Activated CD8-positive, alpha-beta memory T cell treated with anti-CD3 and anti-CD28 coated beads, Interleukin-2, amount 50 U/mL, for 1 hour (primary cell): Measurements from ENCODE around the gene MAPKAPK5.
"Not testable (repeated sequence)": the region's sequence is repeated elsewhere in the genome, so short reads cannot be mapped to it uniquely, and the experiment has no call there.

Experiments
- DNase-seq: peaks from one replicate; pipeline ENCODE4 v3.0.0-alpha.2; 2020; ENCODE audit errors: extremely low read depth

Gene MAPKAPK5, protein sequence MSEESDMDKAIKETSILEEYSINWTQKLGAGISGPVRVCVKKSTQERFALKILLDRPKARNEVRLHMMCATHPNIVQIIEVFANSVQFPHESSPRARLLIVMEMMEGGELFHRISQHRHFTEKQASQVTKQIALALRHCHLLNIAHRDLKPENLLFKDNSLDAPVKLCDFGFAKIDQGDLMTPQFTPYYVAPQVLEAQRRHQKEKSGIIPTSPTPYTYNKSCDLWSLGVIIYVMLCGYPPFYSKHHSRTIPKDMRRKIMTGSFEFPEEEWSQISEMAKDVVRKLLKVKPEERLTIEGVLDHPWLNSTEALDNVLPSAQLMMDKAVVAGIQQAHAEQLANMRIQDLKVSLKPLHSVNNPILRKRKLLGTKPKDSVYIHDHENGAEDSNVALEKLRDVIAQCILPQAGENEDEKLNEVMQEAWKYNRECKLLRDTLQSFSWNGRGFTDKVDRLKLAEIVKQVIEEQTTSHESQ

DNA sequence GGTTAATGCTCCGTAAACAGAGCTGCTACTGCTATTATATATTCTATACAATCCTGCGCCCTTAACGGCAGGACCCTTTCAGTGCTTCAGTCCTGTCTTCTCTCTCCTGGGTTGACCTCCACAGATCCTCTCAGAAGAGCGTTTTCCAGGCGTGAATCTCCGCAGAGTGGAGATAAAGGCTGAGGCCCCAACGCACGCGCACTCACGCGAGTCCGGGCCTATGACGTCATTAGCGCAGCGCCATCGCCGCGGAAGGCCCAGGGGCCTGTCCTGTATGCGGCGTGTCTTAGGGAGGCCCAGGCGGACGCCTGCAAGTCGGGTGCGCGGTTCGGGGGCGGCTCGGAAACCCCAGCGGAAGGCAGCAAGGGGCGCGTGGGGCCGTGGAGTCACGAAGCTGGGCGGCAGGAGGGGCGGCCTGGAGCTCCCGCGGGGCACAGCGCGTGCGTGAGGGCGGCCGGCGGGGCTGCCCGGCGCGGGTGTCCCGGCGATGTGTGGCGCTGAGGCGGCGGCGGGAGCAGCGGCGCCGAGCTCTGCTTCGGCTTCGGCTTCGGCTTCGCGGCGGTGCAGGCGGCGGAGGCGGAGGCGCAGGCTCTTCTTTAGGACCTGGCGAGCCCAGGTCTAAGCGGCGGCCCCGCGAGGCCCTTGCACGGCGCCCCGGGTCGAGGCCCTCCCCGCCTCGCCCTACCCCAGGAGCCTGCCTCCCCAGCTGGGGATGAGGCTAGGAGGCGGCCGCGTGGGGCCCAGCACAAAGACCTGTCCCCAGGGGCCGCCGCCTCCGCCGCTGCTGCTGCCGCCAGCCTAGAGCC is at the start of gene MAPKAPK5:
MAPKAPK5 (plus strand) TSS at position 479 of the 806 bp plus-strand sequence. CDS start 506 bp downstream, outside the sequence.
- peak; percentile 91 for DNase-seq

DNA sequence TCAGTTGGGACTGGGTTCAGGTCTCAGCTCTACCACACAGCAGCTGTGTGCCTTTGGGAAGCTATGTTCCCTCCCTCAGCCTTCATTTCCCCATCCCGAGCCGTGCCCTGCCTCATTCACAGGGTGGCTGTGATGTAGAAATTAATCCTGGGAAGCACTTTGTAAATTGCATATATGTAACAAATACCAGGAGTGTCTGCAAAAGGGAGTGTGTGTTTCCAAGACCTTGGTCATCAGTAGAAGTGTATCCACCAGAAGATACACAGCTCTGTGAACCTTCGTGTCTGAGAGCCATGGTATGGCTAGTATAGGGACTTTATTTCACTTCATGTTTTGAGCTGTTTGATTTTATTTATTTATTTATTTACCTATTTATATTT is 49.2 kb upstream of the MAPKAPK5 start:
- DNase-seq = no peak

DNA sequence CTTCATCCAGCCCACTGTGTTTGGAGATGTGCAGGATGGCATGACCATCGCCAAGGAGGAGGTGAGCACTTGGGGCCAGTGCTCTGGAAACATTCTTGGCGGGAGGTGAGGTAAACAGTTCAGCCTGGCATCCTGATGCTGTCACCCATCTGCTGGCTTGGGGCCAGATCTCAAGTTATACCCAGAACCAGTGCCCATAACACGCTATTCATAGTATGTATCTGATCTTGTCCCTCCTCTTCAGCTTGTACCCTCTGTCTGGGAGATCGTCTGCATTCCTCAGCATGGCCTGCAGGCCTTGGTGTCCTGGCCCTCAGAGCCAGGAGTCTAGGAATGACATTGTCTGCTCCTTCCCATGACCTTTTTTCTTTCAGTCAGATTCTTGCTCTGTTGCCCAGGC is 43.8 kb upstream of the MAPKAPK5 start:
- DNase-seq = no peak

DNA sequence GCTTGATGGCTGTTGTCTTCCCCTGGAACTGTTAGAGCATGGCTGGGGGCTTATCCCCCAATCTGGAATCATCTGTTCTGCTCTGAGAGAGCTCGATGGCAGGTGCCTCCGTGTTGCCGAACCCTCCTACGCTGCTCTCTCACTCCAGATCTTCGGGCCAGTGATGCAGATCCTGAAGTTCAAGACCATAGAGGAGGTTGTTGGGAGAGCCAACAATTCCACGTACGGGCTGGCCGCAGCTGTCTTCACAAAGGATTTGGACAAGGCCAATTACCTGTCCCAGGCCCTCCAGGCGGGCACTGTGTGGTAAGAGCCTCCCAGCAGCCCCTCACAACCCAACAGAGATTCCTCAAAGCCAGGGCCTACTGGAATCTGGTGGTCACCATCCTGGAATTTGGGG is 42.3 kb upstream of the MAPKAPK5 start:
- no peak for DNase-seq

DNA sequence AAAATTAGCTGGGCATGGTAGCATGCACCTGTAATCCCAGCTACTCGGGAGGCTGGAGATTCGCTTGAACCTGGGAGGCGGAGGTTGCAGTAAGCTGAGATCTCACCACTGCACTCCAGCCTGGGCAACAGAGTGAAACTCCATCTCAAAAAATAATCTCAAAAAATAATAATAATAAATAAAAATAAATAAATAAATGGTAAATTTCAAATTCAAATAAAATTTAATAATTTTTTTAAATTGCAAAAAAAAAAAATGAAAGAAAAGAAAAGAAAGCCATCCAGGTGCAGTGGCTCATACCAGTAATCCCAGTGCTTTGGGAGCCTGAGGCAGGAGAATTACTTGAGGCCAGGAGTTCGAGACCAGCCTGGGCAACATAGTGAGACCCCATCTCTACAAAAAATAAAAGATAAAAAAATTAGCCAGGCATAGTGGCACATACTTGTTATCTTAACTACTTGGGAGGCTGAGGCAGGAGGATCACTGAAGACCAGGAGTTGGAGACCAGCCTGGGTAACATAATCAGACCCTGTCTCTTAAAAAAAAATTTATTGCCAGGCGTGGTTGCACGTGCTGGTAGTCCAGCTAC is 38.9 kb upstream of the MAPKAPK5 start:
- no peak for DNase-seq

DNA sequence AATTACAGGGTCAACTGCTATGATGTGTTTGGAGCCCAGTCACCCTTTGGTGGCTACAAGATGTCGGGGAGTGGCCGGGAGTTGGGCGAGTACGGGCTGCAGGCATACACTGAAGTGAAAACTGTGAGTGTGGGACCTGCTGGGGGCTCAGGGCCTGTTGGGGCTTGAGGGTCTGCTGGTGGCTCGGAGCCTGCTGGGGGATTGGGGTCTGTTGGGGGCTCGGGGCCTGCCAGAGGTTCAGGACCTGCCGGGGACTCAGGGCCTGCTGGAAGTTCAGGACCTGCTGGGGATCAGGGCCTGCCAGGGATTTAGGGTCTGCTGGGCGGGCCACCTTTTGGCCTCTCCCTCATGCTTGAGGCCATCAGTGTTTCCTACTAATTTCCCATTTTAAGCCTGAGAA is 38.2 kb upstream of the MAPKAPK5 start:
- no peak for DNase-seq

DNA sequence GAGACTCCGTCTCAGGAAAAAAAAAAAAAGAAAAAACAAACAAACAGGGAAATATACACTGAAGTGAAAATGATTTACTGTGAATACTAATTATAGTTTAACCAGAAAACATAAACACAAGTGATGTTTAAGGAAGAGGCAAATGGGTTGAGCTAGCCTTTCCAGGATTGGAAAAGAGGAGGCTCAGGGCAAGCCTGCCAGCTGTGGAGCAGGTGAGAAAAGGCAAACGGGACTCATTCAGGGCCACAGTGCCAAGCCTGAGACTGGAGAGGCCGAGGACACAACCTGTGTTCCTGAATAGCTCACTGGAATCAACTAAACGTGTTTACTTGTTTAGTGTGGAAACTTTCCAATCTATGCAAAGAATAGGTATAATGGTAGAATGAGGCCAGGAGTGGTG is 35.7 kb upstream of the MAPKAPK5 start:
- no peak for DNase-seq

DNA sequence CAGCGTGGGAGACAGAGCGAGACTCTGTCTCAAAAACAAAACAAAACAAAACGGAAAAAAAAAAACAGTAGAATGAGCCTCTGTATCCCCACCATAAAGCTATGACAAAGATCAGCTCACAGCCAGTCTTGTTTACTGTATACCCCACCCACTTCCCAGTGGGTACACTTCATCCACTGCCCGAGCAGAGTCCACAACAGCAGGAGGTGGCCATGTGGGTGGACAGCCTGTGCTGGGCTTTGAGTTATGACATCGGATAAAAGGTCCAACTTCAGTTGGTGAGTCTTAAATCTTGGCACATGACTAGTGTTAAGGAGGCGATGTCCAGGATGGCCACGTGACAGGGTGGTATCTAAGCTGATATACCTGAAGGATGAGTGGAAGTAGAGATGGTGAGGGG is 34.8 kb upstream of the MAPKAPK5 start:
- DNase-seq = no peak

DNA sequence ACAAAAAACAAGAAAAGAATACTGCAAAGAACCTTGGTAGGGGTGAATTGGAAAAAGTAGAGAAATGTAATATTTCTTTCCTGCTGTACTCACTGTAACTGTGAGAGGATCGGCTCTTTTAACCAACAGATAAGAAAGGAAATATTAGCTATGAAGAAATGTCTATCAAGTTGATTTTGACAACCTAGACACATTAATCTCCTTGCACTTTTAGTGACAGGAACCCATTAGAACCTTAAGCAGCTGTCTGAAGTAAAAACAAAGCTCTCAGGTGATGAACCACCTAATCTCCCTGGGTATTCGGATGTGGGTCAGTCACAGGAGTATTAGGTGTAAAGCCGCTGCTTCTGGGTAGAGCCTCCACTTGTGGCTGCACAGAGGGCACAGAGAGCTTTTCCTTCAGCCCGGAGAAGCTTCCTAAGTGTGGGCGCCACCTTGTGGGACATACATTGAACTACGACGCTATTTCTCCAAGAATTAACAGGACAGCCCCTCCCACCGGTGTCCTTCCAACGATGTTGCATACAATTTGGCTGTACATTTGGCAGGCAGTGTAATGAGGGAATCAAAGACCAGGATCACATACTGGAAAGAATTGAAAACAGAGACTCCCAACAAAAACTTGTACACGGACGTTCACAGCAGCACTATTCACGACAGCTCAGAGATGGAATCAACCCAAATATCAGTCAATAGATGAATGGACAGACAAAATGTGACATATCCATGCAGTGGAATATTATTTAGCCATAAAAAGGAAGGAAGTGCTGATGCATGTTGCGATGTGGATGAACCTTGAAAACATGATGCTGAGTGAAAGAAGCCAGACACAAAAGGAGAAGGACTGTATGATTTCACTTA is 28.9 kb upstream of the MAPKAPK5 start:
- DNase-seq = peak; percentile 12

DNA sequence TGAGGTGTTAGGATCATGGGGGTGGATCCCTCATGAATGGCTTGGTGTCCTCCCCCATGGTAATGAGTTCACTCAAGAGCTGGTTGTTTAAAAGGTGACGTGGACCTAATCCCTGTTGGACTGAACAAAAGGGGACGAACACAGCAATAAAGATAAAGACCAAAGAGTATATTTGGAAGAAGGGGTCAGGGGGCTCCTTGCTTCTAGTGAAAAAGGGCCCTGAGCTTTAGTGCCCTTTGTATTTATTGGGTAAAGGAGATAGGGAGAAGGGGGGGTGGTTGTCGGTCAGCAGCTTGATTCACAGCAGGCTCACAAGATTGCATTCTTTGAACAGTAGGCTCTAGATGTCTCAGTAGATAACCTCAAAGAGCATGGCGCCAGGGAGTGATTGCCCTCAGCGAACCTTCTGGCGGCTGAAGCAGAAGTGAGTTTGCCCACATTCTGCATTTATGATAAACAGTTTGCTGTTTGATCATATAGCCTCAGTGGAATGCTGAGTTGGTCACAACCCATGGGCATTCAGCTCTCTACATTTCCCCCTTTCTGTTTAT is 25.9 kb upstream of the MAPKAPK5 start:
- no peak for DNase-seq

DNA sequence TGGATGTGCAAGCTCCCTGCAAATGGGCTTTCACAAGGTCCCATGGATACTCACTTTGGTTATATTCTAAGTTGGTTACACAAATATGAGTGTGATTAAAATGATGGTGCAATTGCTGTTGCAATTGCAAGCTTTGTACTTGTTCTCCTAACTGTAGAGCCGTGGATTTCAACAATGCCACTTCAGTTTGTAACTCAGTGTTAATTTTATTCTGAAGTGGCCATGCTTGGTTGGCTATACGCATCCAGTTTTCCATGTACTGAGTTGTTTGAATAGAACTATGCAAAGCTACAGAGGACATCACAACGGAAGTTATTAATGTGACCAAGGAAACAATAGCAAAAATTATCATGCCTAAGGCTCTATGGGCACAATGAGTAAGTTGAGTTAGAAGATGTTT is 25.1 kb upstream of the MAPKAPK5 start:
- DNase-seq = not testable (repeated sequence)

DNA sequence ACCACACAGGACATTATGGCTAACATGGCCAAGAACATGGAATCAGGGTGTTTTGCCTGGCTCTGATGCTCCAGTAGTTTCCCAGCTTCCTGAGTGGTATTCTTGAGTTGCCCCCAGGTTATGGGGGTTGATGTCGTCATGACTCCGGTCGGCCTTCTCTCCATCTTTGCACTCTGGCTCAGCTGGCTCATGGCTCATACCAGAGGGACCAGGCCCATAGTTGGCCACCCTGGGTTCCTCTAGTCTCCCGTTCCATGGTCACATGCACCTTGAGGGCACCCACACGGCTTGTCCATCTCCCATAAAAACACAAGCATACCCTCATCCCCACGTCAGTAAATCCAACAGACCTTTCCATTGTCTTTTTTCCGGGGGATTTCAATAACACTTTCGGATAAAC is 23.7 kb upstream of the MAPKAPK5 start:
- no peak for DNase-seq

DNA sequence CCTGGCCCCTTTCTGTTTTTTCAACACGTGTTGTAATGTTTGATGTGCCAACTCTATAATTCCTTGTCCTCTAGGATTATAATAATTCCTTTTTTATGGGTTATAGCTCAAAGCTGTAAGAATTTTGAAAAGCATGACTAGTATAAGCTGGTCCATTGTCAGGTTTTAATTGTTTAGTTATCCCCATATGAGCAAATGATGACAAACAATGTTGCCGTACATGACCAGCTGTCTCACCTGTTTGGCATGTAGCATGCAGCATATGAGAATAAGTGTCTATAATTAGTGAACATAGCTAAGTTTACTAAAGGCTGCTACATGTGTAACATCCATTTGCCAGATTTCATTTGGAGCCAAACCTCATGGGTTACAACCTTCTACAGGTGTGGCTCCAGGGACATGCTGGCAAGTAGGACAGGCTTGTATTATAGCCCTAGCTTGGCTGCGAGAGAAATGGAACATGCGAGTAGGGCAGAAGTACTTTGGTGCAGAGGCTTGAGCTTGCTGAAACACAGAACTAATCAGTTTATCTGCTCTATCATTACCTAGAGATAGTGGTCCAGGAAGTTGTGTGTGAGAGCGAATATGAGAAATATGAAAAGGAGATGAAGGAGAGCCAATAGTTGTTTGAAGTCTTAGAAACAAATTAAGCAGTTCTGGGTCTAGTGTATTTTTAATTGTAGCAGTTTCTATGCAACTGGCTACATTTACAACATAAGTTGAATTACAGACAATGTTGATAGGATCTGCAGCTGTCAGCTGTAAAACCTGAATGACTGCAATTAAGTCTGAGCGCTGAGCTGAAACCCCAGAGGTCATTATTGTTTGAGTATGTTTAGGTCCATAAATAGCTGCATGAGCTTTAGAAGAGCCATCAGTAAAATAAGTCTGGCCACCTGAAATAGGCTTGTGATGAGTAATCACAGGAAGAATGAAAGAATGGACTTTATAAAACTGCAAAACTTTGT is 22.6 kb upstream of the MAPKAPK5 start:
- DNase-seq = no peak

DNA sequence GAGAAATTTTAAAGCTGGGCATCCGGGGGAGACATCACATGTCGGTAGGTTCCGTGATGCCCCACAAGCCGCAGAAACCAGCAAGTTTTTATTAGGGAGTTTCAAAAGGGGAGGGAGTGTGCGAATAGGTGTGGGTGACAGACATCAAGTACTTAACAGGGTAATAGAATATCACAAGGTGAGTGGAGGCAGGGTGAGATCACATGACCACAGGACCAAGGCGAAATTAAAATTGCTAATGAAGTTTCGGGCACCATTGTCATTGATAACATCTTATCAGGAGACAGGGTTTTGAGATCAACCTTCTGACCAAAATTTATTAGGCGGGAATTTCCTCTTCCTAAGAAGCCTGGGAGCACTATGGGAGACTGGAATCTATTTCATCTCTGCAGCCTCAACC is 21.2 kb upstream of the MAPKAPK5 start:
- not testable (repeated sequence) for DNase-seq

DNA sequence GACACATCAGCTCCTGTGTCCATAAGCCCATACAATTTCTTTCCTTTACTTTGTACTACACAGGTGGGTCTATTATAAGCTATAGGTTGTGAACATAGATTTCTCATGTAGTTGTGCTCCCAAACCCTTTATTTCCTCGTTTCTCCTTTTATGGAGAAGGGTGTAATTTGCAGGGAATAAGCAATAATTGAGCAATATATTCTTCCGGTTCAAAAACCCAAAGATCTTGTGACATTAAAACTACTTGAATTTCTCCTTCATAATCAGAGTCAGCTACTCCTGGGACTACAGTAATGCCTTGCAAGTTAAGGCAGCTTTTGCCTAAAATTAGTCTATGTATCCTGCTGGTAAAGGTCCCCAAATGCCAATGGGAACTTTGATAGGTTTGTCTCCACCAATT is 19.1 kb upstream of the MAPKAPK5 start:
- no peak for DNase-seq

DNA sequence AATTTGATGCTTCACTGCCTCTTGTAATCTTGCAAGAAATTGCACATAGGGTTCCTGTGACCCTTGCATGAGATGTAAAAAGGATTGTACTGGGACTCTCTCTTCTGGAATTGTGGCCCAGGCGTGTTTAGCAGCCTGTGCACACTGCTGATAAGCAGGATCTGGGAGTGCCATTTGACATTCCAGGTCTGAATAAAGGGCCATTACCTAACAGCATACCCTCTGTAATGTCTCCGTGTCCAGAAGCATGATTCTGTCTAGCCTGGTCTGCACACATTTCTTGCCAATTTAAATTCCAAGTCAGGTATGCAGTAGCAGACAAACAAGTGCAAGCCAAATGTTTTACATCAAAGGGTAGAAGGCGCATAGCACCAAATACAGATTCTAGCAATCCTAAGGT is 18.1 kb upstream of the MAPKAPK5 start:
- DNase-seq = no peak

DNA sequence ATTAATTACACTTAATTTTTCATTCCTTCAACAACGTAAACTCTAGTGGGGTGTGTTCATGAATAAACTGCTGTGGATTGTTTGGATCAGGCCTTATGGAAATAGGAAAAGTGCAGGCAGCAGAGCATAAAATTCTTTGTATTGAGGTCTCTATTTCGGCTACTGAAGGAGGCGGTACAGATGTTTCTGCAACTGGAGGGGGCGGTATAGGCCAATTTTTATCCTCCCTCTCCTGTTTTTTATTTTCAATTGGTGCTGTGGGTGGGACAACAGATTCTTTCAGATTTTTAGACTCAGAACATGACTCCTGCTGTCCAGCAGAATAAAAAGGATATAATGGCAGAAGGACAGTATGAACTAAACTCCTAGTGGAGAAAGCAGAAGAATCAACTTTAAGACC is 17.7 kb upstream of the MAPKAPK5 start:
- not testable (repeated sequence) for DNase-seq

DNA sequence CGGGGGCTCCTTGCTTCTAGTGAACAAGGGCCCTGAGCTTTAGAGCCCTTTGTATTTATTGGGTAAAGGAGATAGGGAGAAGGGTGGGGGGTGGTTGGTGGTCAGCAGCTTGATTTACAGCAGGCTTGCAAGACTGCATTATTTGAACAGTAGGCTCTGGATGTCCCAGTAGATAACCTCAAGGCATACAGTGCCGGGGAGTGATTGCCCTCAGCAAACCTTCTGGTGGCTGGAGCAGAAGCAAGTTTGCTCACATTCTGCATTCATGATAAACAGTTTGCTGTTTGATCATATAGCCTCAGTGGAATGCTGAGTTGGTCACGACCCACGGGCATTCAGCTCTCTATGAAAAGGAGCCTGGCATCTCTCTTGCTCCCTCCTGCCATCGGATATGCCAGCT is 16.5 kb upstream of the MAPKAPK5 start:
- no peak for DNase-seq

DNA sequence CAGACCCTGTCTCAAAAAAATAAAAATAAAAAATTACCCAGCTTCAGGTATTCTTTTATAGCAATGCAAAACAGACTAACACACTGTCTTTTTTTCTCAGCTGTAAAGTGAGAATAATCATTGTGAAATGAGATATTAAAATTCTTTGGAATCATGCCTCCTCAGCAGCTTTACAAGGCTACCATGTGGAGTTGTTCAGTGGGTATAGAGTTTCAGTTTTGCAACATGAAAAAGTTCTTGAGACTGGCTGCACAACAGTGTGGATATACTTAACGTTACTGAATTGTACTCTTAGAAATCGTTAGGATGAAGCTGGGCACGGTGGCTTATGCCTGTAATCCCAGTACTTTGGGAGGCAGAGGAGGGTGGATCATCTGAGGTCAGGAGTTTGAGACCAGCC is 15.7 kb upstream of the MAPKAPK5 start:
- no peak for DNase-seq

DNA sequence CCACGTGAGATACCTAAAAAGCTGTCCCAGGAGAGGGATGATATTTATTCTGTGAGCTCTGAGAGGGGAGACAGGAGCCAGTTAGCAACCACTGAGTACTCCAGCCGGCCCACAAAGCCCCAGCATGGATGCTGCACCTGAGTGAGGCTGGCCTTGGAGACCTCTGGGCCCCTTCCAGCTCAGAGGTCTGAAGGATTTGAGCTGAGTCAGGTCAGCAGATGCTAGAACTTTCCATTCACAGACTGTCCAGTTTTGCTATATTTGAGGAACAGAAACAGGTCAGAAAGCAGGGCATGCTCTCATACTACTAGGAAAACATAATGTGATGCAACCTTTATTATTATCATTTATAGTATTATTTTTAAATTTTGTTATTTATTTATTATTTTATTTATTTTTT is 15.0 kb upstream of the MAPKAPK5 start:
- no peak for DNase-seq
